HepG2 (cell line): ENCODE data around the gene NFATC3. TPM values are rescaled to one million over a fixed set of nuclear protein-coding genes. Genes with fewer than 3 reads are reported as not detected.

Experiments
- ATAC-seq: fragments of 200-7000 bp; cut with Tn5 transposase; 3 replicates; pipeline ENCODE4 v1.9.1; 2020; ENCODE audit warnings: mild to moderate bottlenecking, moderate library complexity
- BruUV-seq: library from RNA; stranded (reverse); fragments of 400-500 nt; replicated peaks from 2 replicates; lab custom pipeline; 2021; lab: Mats Ljungman, UMichigan
- CTCF ChIA-PET: fragments of 300-600 bp; formaldehyde crosslinking; extraction: SDS; loops from one replicate; lab custom pipeline; 2021; ENCODE audit warnings: low total read pairs, inconsistent platforms, low intra/inter-chr PET ratio; lab: Yijun Ruan, JAX
- POLR2A ChIA-PET: fragments of 350-600 bp; sonication (Branson Sonifier 250); formaldehyde crosslinking; loops from one replicate; lab custom pipeline; 2020; ENCODE audit warnings: antibody characterized with exemption, inconsistent platforms; lab: Yijun Ruan, JAX
- DNase-seq: peaks from one replicate; pipeline ENCODE4 v3.0.0-alpha.2; 2015; ENCODE audit warnings: low spot score
- FAIRE-seq: peaks from 3 replicates; lab custom pipeline; 2011; peaks lifted over from hg19 to GRCh38; lab: Jason Lieb, UNC
- H2AFZ ChIP-seq: one replicate; pipeline ENCODE4 v1.6.1; 2011; ENCODE audit warnings: low read length, inconsistent platforms
- H3K27ac ChIP-seq: fragments of 300-600 bp; 3 replicates; pipeline ENCODE4 v1.8.0; 2011; ENCODE audit warnings: mixed run types, mild to moderate bottlenecking, mixed read lengths, low read length, inconsistent platforms; ENCODE audit not compliant: insufficient read depth; ENCODE audit errors: extremely low read length
- H3K27me3 ChIP-seq, 2 experiments: fragments of 200-600 bp in 1 of 2; 2 replicates in 1 of 2; 3 replicates in 1 of 2; pipeline versions ENCODE4 v1.6.0 to v1.8.0; 2011; ENCODE audit warnings: low read length in 2 of 2, mild to moderate bottlenecking in 2 of 2, moderate library complexity in 2 of 2, inconsistent platforms in 1 of 2; ENCODE audit not compliant: insufficient read depth in 2 of 2, control insufficient read depth in 1 of 2
- H3K36me3 ChIP-seq, 2 experiments: fragments of 200-600 bp in 1 of 2; replicated peaks in 1 of 2; 2 replicates in 1 of 2; 3 replicates in 1 of 2; pipeline versions ENCODE4 v1.5.1 to v1.8.0; 2011; ENCODE audit warnings: low read length in 2 of 2, inconsistent platforms in 1 of 2; ENCODE audit not compliant: insufficient read depth in 2 of 2, control insufficient read depth in 1 of 2
- H3K4me1 ChIP-seq: 2 replicates; pipeline ENCODE4 v1.5.1; 2012; ENCODE audit warnings: low read length, inconsistent platforms; ENCODE audit not compliant: insufficient read depth
- H3K4me2 ChIP-seq: 2 replicates; pipeline ENCODE4 v1.6.0; 2011; ENCODE audit warnings: low read depth, low read length, inconsistent platforms
- H3K4me3 ChIP-seq, 3 experiments: fragments of 200-600 bp in 1 of 3; sonication (generic), shearing (Covaris generic) in 1 of 3; replicated peaks in 1 of 3; 2 replicates each; pipeline ENCODE4 v1.5.1; 2011 to 2016; ENCODE audit warnings: low read length in 3 of 3, inconsistent platforms in 2 of 3, low read depth in 2 of 3, mild to moderate bottlenecking in 2 of 3, control low read depth in 1 of 3, mixed read lengths in 1 of 3; ENCODE audit not compliant: insufficient read depth in 1 of 3
- H3K79me2 ChIP-seq: one replicate; pipeline ENCODE4 v1.6.1; 2011; ENCODE audit warnings: low read length, inconsistent platforms; ENCODE audit not compliant: insufficient read depth
- H3K9ac ChIP-seq: 2 replicates; pipeline ENCODE4 v1.6.0; 2011; ENCODE audit warnings: mild to moderate bottlenecking, low read depth, low read length, inconsistent platforms; ENCODE audit not compliant: insufficient read depth
- H3K9me3 ChIP-seq: 2 replicates; pipeline ENCODE4 v1.5.1; 2012; ENCODE audit warnings: mild to moderate bottlenecking, low read length
- H4K20me1 ChIP-seq: 2 replicates; pipeline ENCODE4 v1.6.0; 2011; ENCODE audit warnings: inconsistent platforms, mild to moderate bottlenecking, low read length, moderate library complexity; ENCODE audit not compliant: insufficient read depth
- CHCHD3 ChIP-seq: sonication (generic); formaldehyde crosslinking; IDR thresholded peaks from 2 replicates; pipeline ENCODE4 v1.8.0; 2022; ENCODE audit warnings: mild to moderate bottlenecking, missing genetic modification reagents, moderate library complexity
- ELF1 ChIP-seq: sonication (generic); formaldehyde crosslinking; IDR thresholded peaks from 2 replicates; pipeline ENCODE4 v1.4.0; 2020; ENCODE audit warnings: missing genetic modification reagents
- ELF3 ChIP-seq: IDR thresholded peaks from 2 replicates; pipeline ENCODE4 v1.6.1; 2016; ENCODE audit warnings: missing genetic modification reagents, missing compliant biosample characterization
- FOSL2 ChIP-seq: sonication (generic); formaldehyde crosslinking; IDR thresholded peaks from 2 replicates; pipeline ENCODE4 v1.4.0; 2020; ENCODE audit warnings: missing genetic modification reagents
- GFI1 ChIP-seq: sonication (generic); formaldehyde crosslinking; IDR thresholded peaks from 2 replicates; pipeline ENCODE4 v1.5.0; 2020; ENCODE audit warnings: missing genetic modification reagents, mild to moderate bottlenecking, borderline replicate concordance
- HCFC1 ChIP-seq: fragments of 150-350 bp; IDR thresholded peaks from 2 replicates; pipeline ENCODE4 v1.6.1; 2014; ENCODE audit warnings: low read depth, low read length
- IRX3 ChIP-seq: sonication (generic); formaldehyde crosslinking; IDR thresholded peaks from 2 replicates; pipeline ENCODE4 v1.8.1; 2023; ENCODE audit warnings: mild to moderate bottlenecking, low read depth, missing genetic modification reagents, borderline replicate concordance
- KDM5A ChIP-seq: fragments of 200-600 bp; sonication (generic); IDR thresholded peaks from 2 replicates; pipeline ENCODE4 v1.7.0; 2018; ENCODE audit warnings: antibody characterized with exemption, mild to moderate bottlenecking, low read length, borderline replicate concordance
- MXI1 ChIP-seq: IDR thresholded peaks from 3 replicates; pipeline ENCODE4 v1.6.1; 2012; ENCODE audit warnings: low read depth, low read length, inconsistent platforms, borderline replicate concordance
- PHF5A ChIP-seq: IDR thresholded peaks from one replicate; pipeline ENCODE4 v1.6.1; 2018; ENCODE audit warnings: low read depth, missing genetic modification reagents; ENCODE audit not compliant: unreplicated experiment
- POLR2A ChIP-seq, 2 experiments: IDR thresholded peaks; 2 replicates each; pipeline ENCODE4 v1.6.1; 2011; ENCODE audit warnings: low read depth in 2 of 2, low read length in 2 of 2, mild to moderate bottlenecking in 1 of 2, moderate library complexity in 1 of 2; ENCODE audit not compliant: insufficient read depth in 1 of 2
- THYN1 ChIP-seq: sonication (generic); formaldehyde crosslinking; IDR thresholded peaks from 2 replicates; pipeline ENCODE4 v1.8.1; 2023; ENCODE audit warnings: low read depth, mild to moderate bottlenecking, moderate library complexity, missing genetic modification reagents, borderline replicate concordance
- TIGD3 ChIP-seq: sonication (generic); formaldehyde crosslinking; IDR thresholded peaks from 2 replicates; pipeline ENCODE4 v1.5.1; 2020; ENCODE audit warnings: mild to moderate bottlenecking, missing genetic modification reagents, borderline replicate concordance
- ZBTB39 ChIP-seq: sonication (generic); formaldehyde crosslinking; IDR thresholded peaks from 2 replicates; pipeline ENCODE4 v1.5.0; 2020; ENCODE audit warnings: missing genetic modification reagents
- ZBTB7B ChIP-seq: sonication (generic); formaldehyde crosslinking; IDR thresholded peaks from 2 replicates; pipeline ENCODE4 v1.4.0; 2020; ENCODE audit warnings: missing genetic modification reagents
- ZFP41 ChIP-seq: sonication (generic); formaldehyde crosslinking; IDR thresholded peaks from 2 replicates; pipeline ENCODE4 v1.4.0; 2020; ENCODE audit warnings: mild to moderate bottlenecking, missing genetic modification reagents, borderline replicate concordance
- ZNF225 ChIP-seq: sonication (generic); formaldehyde crosslinking; IDR thresholded peaks from 2 replicates; pipeline ENCODE4 v1.4.0; 2020; ENCODE audit warnings: mild to moderate bottlenecking, missing genetic modification reagents
- ZNF230 ChIP-seq: sonication (generic); formaldehyde crosslinking; IDR thresholded peaks from 2 replicates; pipeline ENCODE4 v1.4.0; 2020; ENCODE audit warnings: mild to moderate bottlenecking, missing genetic modification reagents
- ZNF574 ChIP-seq: sonication (generic); formaldehyde crosslinking; IDR thresholded peaks from 2 replicates; pipeline ENCODE4 v1.4.0; 2020; ENCODE audit warnings: missing genetic modification reagents
- WGBS: methylation state at CpG from one replicate; pipeline ENCODE4 v1.1.6; 2017; ENCODE audit warnings: low lambda C conversion rate; 5-methylcytosine and 5-hydroxymethylcytosine counted together
- in situ Hi-C: cut with HindIII; loops from 2 replicates; pipeline ENCODE4 v1.10.0; 2017; ENCODE audit warnings: low pct_unique_long_range_greater_than_20kb; ENCODE audit not compliant: extremely low pct_ligation_motif_present
- intact Hi-C: fragments of 100-400 bp; cut with micrococcal nuclease; formaldehyde crosslinking; loops from one replicate; pipeline ENCODE4 v1.10.0; 2022; ENCODE audit not compliant: unreplicated experiment
- polyA plus RNA-seq, 8 experiments: library from polyadenylated mRNA; depleted of rRNA in 3 of 8; stranded (reverse) in 7 of 8; unstranded in 1 of 8; fragments of >200 nt; fragmentation: Illumina TruSeq in 4 of 8; extraction: Trizol in 4 of 8; gene quantifications; 2 replicates each; pipeline versions ENCODE4 v1.2.1 to v1.2.3, GENCODE V29; 2011 to 2016; ENCODE audit warnings: low read depth in 4 of 8, missing spikeins in 1 of 8, mixed read lengths in 1 of 8; ENCODE audit not compliant: insufficient read depth in 1 of 8
- total RNA-seq, 5 experiments: library from RNA; depleted of rRNA; stranded (reverse); fragments of >200 nt; fragmentation: Illumina TruSeq; extraction: Trizol; gene quantifications; 2 replicates each; pipeline ENCODE4 v1.2.3, GENCODE V29; 2016; ENCODE audit warnings: low read depth in 1 of 5

The NFATC3 gene
- total and polyA plus RNA-seq, 2 of the 13 experiments (the other 11 are each of a cell fraction or from before 2014, with no cell fraction given): 52.6 to 62.7 TPM

GRCh38 chr16:68082629-68083238 is 2.4 kb upstream of the NFATC3 start:
- POLR2A ChIA-PET: interaction anchor here (1.0 to 4.3 kb wide), 6 partner anchors 30 to 228 kb away, joined by 3 to 100 read pairs (median 10); partner anchors contain the start of genes ESRP2, PRMT7, SLC7A6 and SLC7A6OS
- Histone ChIP-seq H3K27me3 (no peaks in the 10 kb centered on the region; a peak in 1 of 5 replicates), H2AFZ (no peak overlapping the region), H3K36me3 (peaks cover 3 to 10% of the 10 kb centered on the region in 2 experiments; a peak in 3 of 5 replicates), H3K4me2 (peak overlapping the region; percentile 98), H3K79me2 (peaks cover 23% of the 10 kb centered on the region), H3K27ac (peak overlapping the region; percentile 99), H3K4me3 (0 out of 6 replicates have a peak overlapping the region, but pooled peaks of 1 of the 3 experiments have one; percentile 96), H4K20me1 (peaks cover 13% of the 10 kb centered on the region), H3K4me1 (peaks cover 69% of the 10 kb centered on the region), H3K9me3 (no peaks in the 10 kb centered on the region), H3K9ac (peak overlapping the region; percentile 99; the same call in 1 of the 2 replicates)
- FAIRE-seq (no peak), DNase-seq (no peak), ATAC-seq (no peak)
- CTCF ChIA-PET: no interaction called here
- in situ Hi-C loops: loop anchor here (10.0 kb wide), 2 partner anchors 152 to 252 kb away; partner anchors contain the start of gene ESRP2
- no TSS peak for BruUV-seq
- 80% methylated on average over 2 of the region's 2 CpGs for WGBS
- intact Hi-C loops: loop anchor here (10.0 kb wide), 1 partner anchor 1058 kb away; the partner anchor contains the start of gene CBFB
- no peak for TF ChIP-seq ZFP41 (CRISPR knock-in tag)
- TF ChIP-seq KDM5A: no peak
- TF ChIP-seq ELF3 (CRISPR knock-in tag): no peak
- TF ChIP-seq THYN1 (CRISPR knock-in tag): no peak; the same call in 1 of the 2 replicates
- no peak for TF ChIP-seq IRX3
- 0 out of 2 replicates have a peak, but pooled peaks have one; percentile 51 for TF ChIP-seq ZNF225 (CRISPR knock-in tag)
- no peak for TF ChIP-seq GFI1 (CRISPR knock-in tag)
- 0 out of 2 replicates have a peak, but pooled peaks have one; percentile 8 for TF ChIP-seq CHCHD3 (CRISPR knock-in tag)
- TF ChIP-seq ZBTB39 (CRISPR knock-in tag): no peak
- TF ChIP-seq FOSL2 (CRISPR knock-in tag): no peak
- TF ChIP-seq MXI1: no peak
- TF ChIP-seq POLR2A (IDR thresholded peaks at IDR 0.05; ENCODE audit: insufficient read depth in 1 of 2, low read depth in 2 of 2, low read length in 2 of 2): peak in 1 of 2 experiments; percentile 30; a peak in 1 of 4 replicates
- TF ChIP-seq ZBTB7B (CRISPR knock-in tag): no peak
- TF ChIP-seq TIGD3 (CRISPR knock-in tag): no peak
- TF ChIP-seq ZNF230 (CRISPR knock-in tag): no peak
- TF ChIP-seq HCFC1: no peak
- TF ChIP-seq ZNF574: peak; percentile 42; the same call in 1 of the 2 replicates
- no peak for TF ChIP-seq PHF5A (CRISPR knock-in tag)
- no peak for TF ChIP-seq ELF1 (CRISPR knock-in tag)
